Spleen (tissue), 11 donors: Measurements from ENCODE around the gene TBX4. TPM values are rescaled to one million over a fixed set of nuclear protein-coding genes. Genes with fewer than 3 reads are reported as not detected.

Experiments
- DNase-seq: peaks from one replicate; pipeline ENCODE4 v3.0.0-alpha.2; 2020
- H3K27ac ChIP-seq, 8 donors: fragments of 200-600 bp; sonication (generic) in 7 of 8; 1 replicate in 4 of 8; 2 replicates in 4 of 8; pipeline versions ENCODE4 v1.5.0 to v1.8.0; 2016 to 2021; ENCODE audit warnings: inconsistent platforms in 4 of 8, mild to moderate bottlenecking in 4 of 8, moderate library complexity in 1 of 8
- H3K27me3 ChIP-seq, 7 donors: fragments of 200-600 bp; sonication (generic) in 6 of 7; replicated peaks in 1 of 7; 1 replicate in 4 of 7; 2 replicates in 3 of 7; pipeline versions ENCODE4 v1.5.0 to v1.8.0; 2016 to 2021; ENCODE audit warnings: inconsistent platforms in 3 of 7, mild to moderate bottlenecking in 1 of 7
- H3K36me3 ChIP-seq, 6 donors: fragments of 200-600 bp; sonication (generic) in 5 of 6; 1 replicate in 4 of 6; 2 replicates in 2 of 6; pipeline versions ENCODE4 v1.5.0 to v1.8.0; 2016 to 2021; ENCODE audit warnings: inconsistent platforms in 2 of 6
- H3K4me1 ChIP-seq, 6 donors: fragments of 200-600 bp; sonication (generic) in 5 of 6; 1 replicate in 3 of 6; 2 replicates in 3 of 6; pipeline versions ENCODE4 v1.5.0 to v1.8.0; 2016 to 2021; ENCODE audit warnings: inconsistent platforms in 3 of 6
- H3K4me3 ChIP-seq, 8 donors: fragments of 200-600 bp; sonication (generic) in 7 of 8; 1 replicate in 4 of 8; 2 replicates in 4 of 8; pipeline versions ENCODE4 v1.5.0 to v1.8.0; 2016 to 2021; ENCODE audit warnings: inconsistent platforms in 4 of 8, mild to moderate bottlenecking in 4 of 8, moderate library complexity in 2 of 8
- H3K9me3 ChIP-seq, 8 donors: fragments of 200-600 bp; sonication (generic) in 7 of 8; 1 replicate in 4 of 8; 2 replicates in 4 of 8; pipeline versions ENCODE4 v1.5.0 to v1.8.0; 2016 to 2021; ENCODE audit warnings: inconsistent platforms in 4 of 8
- POLR2A ChIP-seq, 3 donors: fragments of 450-650 bp; IDR thresholded peaks; one replicate each; pipeline ENCODE4 v1.5.1; 2017; ENCODE audit warnings: antibody characterized with exemption in 3 of 3, mild to moderate bottlenecking in 1 of 3
- POLR2AphosphoS5 ChIP-seq, 3 donors: sonication (generic); formaldehyde crosslinking; IDR thresholded peaks; one replicate each; pipeline ENCODE4 v1.5.1; 2017; ENCODE audit warnings: antibody characterized with exemption in 3 of 3
- WGBS, 5 donors: extraction: QIAGEN DNeasy Blood & Tissue Kit in 3 of 5; methylation state at CpG; one replicate each; pipeline versions ENCODE4 v1.1.5 to v1.1.7; 2013 to 2018; 5-methylcytosine and 5-hydroxymethylcytosine counted together
- intact Hi-C: fragments of 100-400 bp; cut with DNase I; formaldehyde crosslinking; loops from one replicate; pipeline ENCODE4 v1.15.0; 2023; ENCODE audit warnings: low total_unique reads
- polyA plus RNA-seq, 3 donors: library from polyadenylated mRNA; stranded (reverse); fragments of 200-250 nt; gene quantifications; one replicate each; pipeline ENCODE4 v1.2.1, GENCODE V29; 2013
- total RNA-seq, 7 donors: library from RNA; depleted of rRNA in 3 of 7; stranded (reverse); fragments of >200 nt in 3 of 7; fragmentation: NEBNext Ultra II Directional in 4 of 7; extraction: Animal tissue kit (Norgen Biotek cat#: 25700) in 4 of 7; gene quantifications; one replicate each; pipeline versions ENCODE4 v1.1.0 to v1.2.1, GENCODE V29; 2016 to 2021
- TF ChIP-seq, protein P1 (sequence below), 11 experiments: fragments of 200-600 bp in 7 of 11; fragments of 450-650 bp in 4 of 11; sonication (generic) in 4 of 11; IDR thresholded peaks in 8 of 11; conservative IDR thresholded peaks in 3 of 11; 1 replicate in 7 of 11; 2 replicates in 4 of 11; pipeline versions ENCODE4 v1.4.0 to v1.8.0; 2016 to 2021; ENCODE audit warnings: antibody characterized with exemption in 11 of 11, inconsistent platforms in 4 of 11, mild to moderate bottlenecking in 1 of 11
- donor health status: healthy with polysubstance abuse.
- donor health status: DM: no; HTN: no; CAD: no; lungs with moderate emphysema.
- donor health status: DM: no; HTN: no; CAD: no.
- donor health status: Bipolar disorder and iron deficiency.
- donor health status: healthy.
- donor health status: DM: no; HTN: no; CAD: no.
- donor health status: DM: yes; HTN: yes; CAD: no.

The TBX4 gene
- total and polyA plus RNA-seq, 10 donors, result not detected

DNA sequence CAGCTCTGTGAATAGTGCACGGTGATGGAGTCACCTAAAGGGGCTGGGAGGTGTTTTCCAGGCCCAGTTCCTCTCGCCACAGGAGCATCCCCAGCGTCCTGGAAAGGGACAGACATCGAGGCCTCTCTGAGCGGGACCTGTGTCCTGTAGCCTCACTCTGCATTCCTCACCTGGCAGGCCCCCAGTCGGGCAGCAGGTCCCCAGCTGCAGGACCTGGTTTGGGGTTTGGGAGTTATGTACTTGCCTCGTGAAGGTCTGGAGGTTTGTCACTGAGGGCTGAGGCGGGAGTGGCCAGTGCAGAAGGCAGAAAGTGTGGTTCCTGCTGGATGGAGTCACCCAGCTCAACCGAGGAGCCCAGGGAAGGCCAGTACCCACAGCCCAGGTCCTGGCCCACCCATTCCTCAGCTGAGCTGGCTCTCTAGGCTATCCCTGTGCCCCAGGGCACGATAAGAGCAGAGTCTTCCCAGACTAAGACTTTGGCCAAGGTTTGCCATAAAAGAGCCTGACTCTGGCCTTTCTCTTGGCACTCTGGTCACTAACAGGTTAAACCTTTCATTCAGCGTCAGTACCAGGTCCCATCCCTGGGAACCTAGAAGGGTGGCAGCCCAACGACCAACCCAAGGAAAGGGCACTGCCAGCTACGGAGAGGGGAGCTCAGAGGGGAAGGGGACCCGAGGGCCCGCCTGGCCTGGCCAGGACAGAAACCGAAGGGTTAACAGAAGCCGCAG is 24.4 kb downstream of the TBX4 start:
- no peaks in the 10 kb centered on the region for H3K4me1 ChIP-seq
- H3K27me3 ChIP-seq, result peaks cover 0 to 62% (median 13%) of the 10 kb centered on the region in 7 donors
- intact Hi-C loops, result no loop called here
- H3K9me3 ChIP-seq, result no peaks in the 10 kb centered on the region
- DNase-seq, result peak; percentile 56
- no peaks in the 10 kb centered on the region for H3K36me3 ChIP-seq
- no peak overlapping the region for H3K27ac ChIP-seq
- H3K4me3 ChIP-seq, result peak overlapping the region in 1 of 8 donors; percentile 5
- 47 to 72% (median 60%) methylated on average over 10 to 17 of the region's 17 CpGs for WGBS, 5 donors
- TF ChIP-seq, protein P1, sequence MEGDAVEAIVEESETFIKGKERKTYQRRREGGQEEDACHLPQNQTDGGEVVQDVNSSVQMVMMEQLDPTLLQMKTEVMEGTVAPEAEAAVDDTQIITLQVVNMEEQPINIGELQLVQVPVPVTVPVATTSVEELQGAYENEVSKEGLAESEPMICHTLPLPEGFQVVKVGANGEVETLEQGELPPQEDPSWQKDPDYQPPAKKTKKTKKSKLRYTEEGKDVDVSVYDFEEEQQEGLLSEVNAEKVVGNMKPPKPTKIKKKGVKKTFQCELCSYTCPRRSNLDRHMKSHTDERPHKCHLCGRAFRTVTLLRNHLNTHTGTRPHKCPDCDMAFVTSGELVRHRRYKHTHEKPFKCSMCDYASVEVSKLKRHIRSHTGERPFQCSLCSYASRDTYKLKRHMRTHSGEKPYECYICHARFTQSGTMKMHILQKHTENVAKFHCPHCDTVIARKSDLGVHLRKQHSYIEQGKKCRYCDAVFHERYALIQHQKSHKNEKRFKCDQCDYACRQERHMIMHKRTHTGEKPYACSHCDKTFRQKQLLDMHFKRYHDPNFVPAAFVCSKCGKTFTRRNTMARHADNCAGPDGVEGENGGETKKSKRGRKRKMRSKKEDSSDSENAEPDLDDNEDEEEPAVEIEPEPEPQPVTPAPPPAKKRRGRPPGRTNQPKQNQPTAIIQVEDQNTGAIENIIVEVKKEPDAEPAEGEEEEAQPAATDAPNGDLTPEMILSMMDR (IDR thresholded peaks at IDR 0.05 in 8 of 11, conservative IDR thresholded peaks at IDR 0.05 in 3 of 11), result no peak
- TF ChIP-seq POLR2AphosphoS5 (IDR thresholded peaks at IDR 0.05), result no peak
- TF ChIP-seq POLR2A (IDR thresholded peaks at IDR 0.05), result no peak

DNA sequence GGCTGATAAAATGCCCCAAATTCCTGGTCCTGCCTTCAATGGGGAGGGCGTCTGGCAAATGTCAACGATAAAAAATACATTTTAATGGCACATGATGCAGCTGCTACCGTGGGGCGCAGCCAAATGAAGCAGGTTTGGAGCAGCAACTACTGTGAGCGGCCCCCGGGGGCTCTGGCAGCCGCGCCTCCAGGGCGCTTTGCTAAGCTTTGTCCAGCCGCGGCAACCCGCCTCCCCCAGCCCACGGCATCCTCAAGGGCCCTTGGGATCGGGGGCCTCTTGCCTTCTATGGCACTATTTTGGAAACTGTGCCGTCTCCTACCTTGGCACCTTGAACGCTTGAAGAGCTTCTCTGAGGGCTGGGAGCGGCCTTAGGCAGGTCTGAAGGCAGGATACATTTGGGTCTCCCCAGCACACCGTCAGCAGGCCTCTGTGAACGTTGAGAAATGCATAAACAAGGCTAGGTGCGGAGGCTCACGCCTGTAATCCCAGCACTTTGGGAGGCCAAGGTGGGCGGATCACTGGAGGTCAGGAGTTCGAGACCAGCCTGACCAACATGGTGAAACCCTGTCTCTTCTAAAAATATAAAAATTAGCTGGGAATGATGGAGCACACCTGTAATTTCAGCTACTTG is 25.1 kb downstream of the TBX4 start:
- no peak overlapping the region for H3K27ac ChIP-seq
- WGBS, 5 donors, result 62 to 73% (median 65%) methylated on average over 13 to 23 of the region's 23 CpGs
- TF ChIP-seq, protein P1 (IDR thresholded peaks at IDR 0.05 in 8 of 11, conservative IDR thresholded peaks at IDR 0.05 in 3 of 11), result no peak
- TF ChIP-seq POLR2A (IDR thresholded peaks at IDR 0.05) (no peak), POLR2AphosphoS5 (IDR thresholded peaks at IDR 0.05) (no peak)
- no peaks in the 10 kb centered on the region for H3K4me1 ChIP-seq
- H3K36me3 ChIP-seq, result no peaks in the 10 kb centered on the region
- H3K27me3 ChIP-seq, result peaks cover 0 to 62% (median 13%) of the 10 kb centered on the region in 7 donors
- intact Hi-C loops, result no loop called here
- peak; percentile 58 for DNase-seq
- no peaks in the 10 kb centered on the region for H3K9me3 ChIP-seq
- H3K4me3 ChIP-seq, result no peak overlapping the region

DNA sequence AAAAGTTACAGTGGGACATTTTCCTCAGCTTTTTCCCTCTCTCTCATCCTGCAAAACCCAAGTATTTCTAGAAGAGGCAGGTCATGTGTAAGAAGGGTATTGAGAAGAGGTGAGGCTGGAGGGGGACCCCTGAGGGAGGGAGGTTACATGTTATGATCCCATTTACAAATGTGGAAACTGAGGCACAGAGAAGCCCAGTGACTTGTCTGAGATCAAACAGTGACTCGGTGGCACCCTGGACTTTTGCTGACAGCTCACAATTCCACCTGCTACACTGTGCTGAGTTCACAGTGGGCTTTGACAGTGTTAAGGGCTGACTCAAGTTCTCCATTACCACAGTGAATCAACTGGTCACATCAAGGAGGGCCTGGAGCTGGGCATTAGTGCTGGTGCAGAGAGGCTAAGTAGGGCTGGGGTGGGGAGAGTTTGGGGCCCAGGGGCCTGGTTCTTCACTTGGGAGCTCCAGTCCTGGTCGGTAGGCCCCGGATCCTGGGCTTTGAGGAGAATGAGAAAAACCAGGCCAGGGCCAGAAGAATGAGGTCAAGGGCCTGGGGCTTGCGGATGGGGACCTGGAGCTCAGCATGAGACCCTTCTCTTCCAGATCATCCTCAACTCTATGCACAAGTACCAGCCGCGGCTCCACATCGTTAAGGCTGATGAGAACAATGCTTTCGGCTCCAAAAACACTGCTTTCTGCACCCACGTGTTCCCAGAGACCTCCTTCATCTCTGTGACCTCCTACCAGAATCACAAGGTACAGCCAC is 26.0 kb downstream of the TBX4 start:
- H3K36me3 ChIP-seq, result no peaks in the 10 kb centered on the region
- no peak overlapping the region for H3K27ac ChIP-seq
- H3K4me3 ChIP-seq, result no peak overlapping the region
- H3K4me1 ChIP-seq, result no peaks in the 10 kb centered on the region
- 81 to 94% (median 88%) methylated on average over 9 of the region's 9 CpGs for WGBS, 5 donors
- no peak for TF ChIP-seq POLR2A (IDR thresholded peaks at IDR 0.05)
- TF ChIP-seq, protein P1 (IDR thresholded peaks at IDR 0.05 in 8 of 11, conservative IDR thresholded peaks at IDR 0.05 in 3 of 11), result no peak
- no peak for TF ChIP-seq POLR2AphosphoS5 (IDR thresholded peaks at IDR 0.05)
- peaks cover 0 to 69% (median 13%) of the 10 kb centered on the region in 7 donors for H3K27me3 ChIP-seq
- H3K9me3 ChIP-seq, result no peaks in the 10 kb centered on the region
- intact Hi-C loops, result no loop called here
- peak; percentile 39 for DNase-seq
